ENCODE measurements around the gene ZNF346.
"Not testable (repeated sequence)": the region's sequence is repeated elsewhere in the genome, so short reads cannot be mapped to it uniquely, and the experiment has no call there.

ZNF346 gene

GRCh38 chr5:177029498-177029897 lies 7.0 kb downstream of the ZNF346 start:
- H3K27me3 Mint-ChIP-seq: no peaks in the 10 kb centered on the region
- H3K4me1 Mint-ChIP-seq (ENCODE audit: low read depth): peaks cover 32% of the 10 kb centered on the region
- H3K4me3 Mint-ChIP-seq: no peak overlapping the region
- H3K36me3 Mint-ChIP-seq (ENCODE audit: low read depth): peaks cover 89% of the 10 kb centered on the region
- DNase-seq: no peak
- H3K27ac Mint-ChIP-seq: no peak overlapping the region
- peaks cover 3% of the 10 kb centered on the region for H3K9me3 Mint-ChIP-seq

- peaks cover 29% of the 10 kb centered on the region for H3K4me1 Mint-ChIP-seq (ENCODE audit: low read depth)
- peaks cover 57% of the 10 kb centered on the region for H3K36me3 Mint-ChIP-seq (ENCODE audit: low read depth)
- no peaks in the 10 kb centered on the region for H3K9me3 Mint-ChIP-seq
- H3K27ac Mint-ChIP-seq: peak overlapping the region; percentile 23
- H3K27me3 Mint-ChIP-seq: no peaks in the 10 kb centered on the region
- H3K4me3 Mint-ChIP-seq: no peak overlapping the region
- DNase-seq: no peak
Observed at GRCh38 chr5:177035976-177036375, 13.5 kb downstream of the ZNF346 start.

- Mint-ChIP-seq H3K27me3 (no peaks in the 10 kb centered on the region), H3K4me1 (ENCODE audit: low read depth) (peaks cover 28% of the 10 kb centered on the region), H3K36me3 (ENCODE audit: low read depth) (peaks cover 57% of the 10 kb centered on the region), H3K9me3 (no peaks in the 10 kb centered on the region), H3K4me3 (no peak overlapping the region), H3K27ac (no peak overlapping the region)
- no peak for DNase-seq
Observed at GRCh38 chr5:177036443-177036842, 13.9 kb downstream of the ZNF346 start.

GRCh38 chr5:177036921-177037320 lies 14.4 kb downstream of the ZNF346 start:
- peaks cover 57% of the 10 kb centered on the region for H3K36me3 Mint-ChIP-seq (ENCODE audit: low read depth)
- H3K27ac Mint-ChIP-seq: no peak overlapping the region
- no peaks in the 10 kb centered on the region for H3K9me3 Mint-ChIP-seq

GRCh38 chr5:177040814-177041420 lies 18.4 kb downstream of the ZNF346 start:
- H3K36me3 Mint-ChIP-seq (ENCODE audit: low read depth): peaks cover 62% of the 10 kb centered on the region
- no peak overlapping the region for H3K27ac Mint-ChIP-seq

More at GRCh38 chr5:177036921-177037320, 14.4 kb downstream of the ZNF346 start:
- Mint-ChIP-seq H3K4me1 (ENCODE audit: low read depth) (peaks cover 25% of the 10 kb centered on the region), H3K4me3 (no peak overlapping the region), H3K27me3 (no peaks in the 10 kb centered on the region)
- no peak for DNase-seq

GRCh38 chr5:177041936-177042335 lies 19.4 kb downstream of the ZNF346 start:
- peak overlapping the region; percentile 5 for H3K27ac Mint-ChIP-seq
- H3K4me3 Mint-ChIP-seq: no peak overlapping the region
- no peaks in the 10 kb centered on the region for H3K27me3 Mint-ChIP-seq
- no peaks in the 10 kb centered on the region for H3K9me3 Mint-ChIP-seq
- peaks cover 63% of the 10 kb centered on the region for H3K36me3 Mint-ChIP-seq (ENCODE audit: low read depth)
- no peak for DNase-seq
- peaks cover 6% of the 10 kb centered on the region for H3K4me1 Mint-ChIP-seq (ENCODE audit: low read depth)

More at GRCh38 chr5:177040814-177041420, 18.4 kb downstream of the ZNF346 start:
- no peaks in the 10 kb centered on the region for H3K9me3 Mint-ChIP-seq
- H3K4me1 Mint-ChIP-seq (ENCODE audit: low read depth): peaks cover 13% of the 10 kb centered on the region
- no peaks in the 10 kb centered on the region for H3K27me3 Mint-ChIP-seq
- DNase-seq: no peak
- H3K4me3 Mint-ChIP-seq: no peak overlapping the region

GRCh38 chr5:177043114-177043513 lies 20.6 kb downstream of the ZNF346 start:
- no peaks in the 10 kb centered on the region for H3K9me3 Mint-ChIP-seq
- peaks cover 74% of the 10 kb centered on the region for H3K36me3 Mint-ChIP-seq (ENCODE audit: low read depth)

GRCh38 chr5:177043958-177044357 lies 21.5 kb downstream of the ZNF346 start:
- Mint-ChIP-seq H3K36me3 (ENCODE audit: low read depth) (peaks cover 81% of the 10 kb centered on the region), H3K27ac (peak overlapping the region; percentile 8), H3K4me1 (ENCODE audit: low read depth) (peaks cover 6% of the 10 kb centered on the region), H3K4me3 (no peak overlapping the region), H3K27me3 (no peaks in the 10 kb centered on the region), H3K9me3 (no peaks in the 10 kb centered on the region)
- no peak for DNase-seq

More at GRCh38 chr5:177043114-177043513, 20.6 kb downstream of the ZNF346 start:
- Mint-ChIP-seq H3K4me1 (ENCODE audit: low read depth) (peaks cover 6% of the 10 kb centered on the region), H3K27ac (no peak overlapping the region), H3K27me3 (no peaks in the 10 kb centered on the region), H3K4me3 (no peak overlapping the region)
- DNase-seq: no peak

- Mint-ChIP-seq H3K27ac (no peak overlapping the region), H3K4me1 (ENCODE audit: low read depth) (peaks cover 6% of the 10 kb centered on the region), H3K27me3 (no peaks in the 10 kb centered on the region)
Observed at GRCh38 chr5:177044641-177045040, 22.1 kb downstream of the ZNF346 start.

GRCh38 chr5:177045631-177046030 lies 23.1 kb downstream of the ZNF346 start:
- no peaks in the 10 kb centered on the region for H3K9me3 Mint-ChIP-seq
- H3K36me3 Mint-ChIP-seq (ENCODE audit: low read depth): peaks cover 90% of the 10 kb centered on the region
- H3K27me3 Mint-ChIP-seq: no peaks in the 10 kb centered on the region
- no peak overlapping the region for H3K4me3 Mint-ChIP-seq
- H3K27ac Mint-ChIP-seq: no peak overlapping the region
- no peak for DNase-seq
- H3K4me1 Mint-ChIP-seq (ENCODE audit: low read depth): peaks cover 4% of the 10 kb centered on the region

More at GRCh38 chr5:177044641-177045040, 22.1 kb downstream of the ZNF346 start:
- Mint-ChIP-seq H3K36me3 (ENCODE audit: low read depth) (peaks cover 88% of the 10 kb centered on the region), H3K4me3 (no peak overlapping the region), H3K9me3 (no peaks in the 10 kb centered on the region)
- no peak for DNase-seq

- H3K9me3 Mint-ChIP-seq; H3K27me3 Mint-ChIP-seq; H3K4me1 Mint-ChIP-seq (ENCODE audit: low read depth): not testable (repeated sequence)
Observed at GRCh38 chr5:177048531-177048930, 26.0 kb downstream of the ZNF346 start.

GRCh38 chr5:177049285-177049684 lies 26.8 kb downstream of the ZNF346 start:
- Mint-ChIP-seq H3K9me3 (no peaks in the 10 kb centered on the region), H3K4me1 (ENCODE audit: low read depth) (no peaks in the 10 kb centered on the region), H3K4me3 (no peak overlapping the region), H3K27ac (no peak overlapping the region), H3K36me3 (ENCODE audit: low read depth) (peaks cover 87% of the 10 kb centered on the region), H3K27me3 (no peaks in the 10 kb centered on the region)
- DNase-seq: no peak

More at GRCh38 chr5:177048531-177048930, 26.0 kb downstream of the ZNF346 start:
- not testable (repeated sequence) for H3K27ac Mint-ChIP-seq, H3K4me3 Mint-ChIP-seq, DNase-seq
- H3K36me3 Mint-ChIP-seq (ENCODE audit: low read depth): peaks cover 89% of the 10 kb centered on the region

GRCh38 chr5:177064500-177065277 lies 42.2 kb downstream of the ZNF346 start:
- no peak overlapping the region for H3K4me3 Mint-ChIP-seq
- H3K4me1 Mint-ChIP-seq (ENCODE audit: low read depth): no peaks in the 10 kb centered on the region
- H3K27ac Mint-ChIP-seq: no peak overlapping the region
- peaks cover 65% of the 10 kb centered on the region for H3K36me3 Mint-ChIP-seq (ENCODE audit: low read depth)
- H3K27me3 Mint-ChIP-seq: no peaks in the 10 kb centered on the region
- DNase-seq: no peak
- no peaks in the 10 kb centered on the region for H3K9me3 Mint-ChIP-seq

GRCh38 chr5:177065491-177065890 lies 43.0 kb downstream of the ZNF346 start:
- H3K36me3 Mint-ChIP-seq (ENCODE audit: low read depth): peaks cover 61% of the 10 kb centered on the region
- H3K4me3 Mint-ChIP-seq: no peak overlapping the region
- no peak for DNase-seq
- no peaks in the 10 kb centered on the region for H3K9me3 Mint-ChIP-seq
- no peaks in the 10 kb centered on the region for H3K27me3 Mint-ChIP-seq
- H3K27ac Mint-ChIP-seq: no peak overlapping the region
- H3K4me1 Mint-ChIP-seq (ENCODE audit: low read depth): no peaks in the 10 kb centered on the region

GRCh38 chr5:177066224-177066623 lies 43.7 kb downstream of the ZNF346 start:
- Mint-ChIP-seq H3K9me3 (no peaks in the 10 kb centered on the region), H3K4me1 (ENCODE audit: low read depth) (no peaks in the 10 kb centered on the region), H3K27me3 (no peaks in the 10 kb centered on the region), H3K27ac (no peak overlapping the region), H3K4me3 (no peak overlapping the region), H3K36me3 (ENCODE audit: low read depth) (peaks cover 57% of the 10 kb centered on the region)
- DNase-seq: no peak

Data from activated T-cell treated with anti-CD3 and anti-CD28 coated beads, Interleukin-2, amount 50 U/mL, for 24 hours (primary cell).